SK-N-MC (cell line): ENCODE measurements around the gene ZNF557.

Experiments
- DNase-seq: peaks from one replicate; pipeline ENCODE4 v3.0.0-alpha.2; 2011; ENCODE audit warnings: low read depth, low spot score
- H3K27ac ChIP-seq: fragments of 200-600 bp; sonication (generic); 2 replicates; pipeline ENCODE4 v1.5.1; 2016; ENCODE audit warnings: mixed run types
- H3K36me3 ChIP-seq: fragments of 200-600 bp; sonication (generic); 2 replicates; pipeline ENCODE4 v1.6.1; 2017; ENCODE audit warnings: antibody characterized with exemption, low read length, mixed read lengths; ENCODE audit not compliant: insufficient read depth
- H3K4me3 ChIP-seq: fragments of 200-600 bp; sonication (generic); 2 replicates; pipeline ENCODE4 v1.5.1; 2016
- H3K9ac ChIP-seq: fragments of 200-600 bp; sonication (generic); 2 replicates; pipeline ENCODE4 v1.8.0; 2017; ENCODE audit warnings: mixed run types, mixed read lengths; ENCODE audit not compliant: insufficient read length
- H3K9me3 ChIP-seq: fragments of 200-600 bp; sonication (generic); 2 replicates; pipeline ENCODE4 v1.6.1; 2017; ENCODE audit warnings: low read depth, mild to moderate bottlenecking, antibody characterized with exemption, low read length, moderate library complexity, mixed read lengths
- EZH2 ChIP-seq: fragments of 200-600 bp; sonication (generic); IDR thresholded peaks from one replicate; pipeline ENCODE4 v1.6.1; 2017; ENCODE audit warnings: antibody characterized with exemption
- FOXP2 ChIP-seq: optimal IDR thresholded peaks from 2 replicates; pipeline ENCODE3; 2011; ENCODE audit warnings: mild to moderate bottlenecking, moderate library complexity; ENCODE audit not compliant: insufficient read depth; ENCODE audit errors: extremely low read length, control extremely low read depth
- POLR2AphosphoS5 ChIP-seq: IDR thresholded peaks from 2 replicates; pipeline ENCODE4 v1.6.1; 2012; ENCODE audit warnings: mild to moderate bottlenecking, low read depth, low read length, borderline replicate concordance

The ZNF557 gene

DNA sequence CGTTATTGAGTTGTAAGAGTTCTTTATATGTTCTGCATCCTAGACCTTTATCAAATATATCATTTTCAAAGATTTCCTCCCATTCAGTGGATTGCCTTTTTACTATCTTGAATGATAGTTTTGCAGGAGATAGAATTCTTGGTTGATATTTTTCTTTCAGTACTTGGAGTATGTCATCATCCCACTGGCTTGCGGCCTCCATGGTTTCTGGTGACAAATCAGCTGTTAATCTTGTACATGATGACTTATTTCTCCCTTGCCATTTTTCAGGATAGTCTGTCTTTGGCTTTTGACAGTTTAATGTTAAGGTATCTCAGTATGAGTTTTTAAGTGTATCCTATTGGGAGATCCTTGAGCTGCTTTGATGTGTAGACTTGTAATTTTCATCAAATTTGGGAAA lies 8.5 kb downstream of the ZNF557 start:
- peaks cover 53% of the 10 kb centered on the region for H3K9me3 ChIP-seq
- no peak overlapping the region for H3K4me3 ChIP-seq
- H3K9ac ChIP-seq = no peak overlapping the region
- no peak for TF ChIP-seq POLR2AphosphoS5
- no peak for TF ChIP-seq FOXP2
- TF ChIP-seq EZH2 = no peak
- H3K27ac ChIP-seq = no peak overlapping the region
- DNase-seq = no peak
- peaks cover 98% of the 10 kb centered on the region for H3K36me3 ChIP-seq

DNA sequence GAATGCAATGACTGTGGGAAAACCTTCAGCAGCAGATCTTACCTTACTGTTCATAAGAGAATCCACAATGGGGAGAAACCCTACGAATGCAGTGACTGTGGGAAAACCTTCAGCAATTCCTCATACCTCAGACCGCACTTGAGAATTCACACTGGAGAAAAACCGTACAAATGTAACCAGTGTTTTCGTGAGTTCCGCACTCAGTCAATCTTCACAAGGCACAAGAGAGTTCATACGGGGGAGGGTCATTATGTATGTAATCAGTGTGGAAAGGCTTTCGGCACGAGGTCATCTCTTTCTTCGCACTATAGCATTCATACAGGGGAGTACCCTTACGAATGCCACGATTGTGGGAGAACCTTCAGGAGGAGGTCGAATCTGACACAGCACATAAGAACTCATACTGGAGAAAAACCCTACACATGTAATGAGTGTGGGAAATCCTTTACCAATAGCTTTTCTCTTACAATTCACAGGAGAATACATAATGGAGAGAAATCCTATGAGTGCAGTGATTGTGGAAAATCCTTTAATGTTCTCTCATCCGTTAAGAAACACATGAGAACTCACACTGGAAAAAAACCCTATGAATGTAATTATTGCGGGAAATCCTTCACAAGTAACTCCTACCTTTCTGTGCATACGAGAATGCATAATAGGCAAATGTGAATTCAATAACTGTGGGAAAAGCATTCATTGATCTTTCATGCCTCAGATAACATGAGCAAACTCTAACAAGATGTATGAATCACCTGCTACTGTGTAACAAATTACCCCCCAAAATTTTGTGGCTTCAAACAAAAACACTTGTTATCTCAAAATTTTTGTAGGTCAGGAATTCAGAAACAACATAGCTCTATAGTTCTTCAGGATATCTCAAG lies 13.8 kb downstream of the ZNF557 start:
- peaks cover 62% of the 10 kb centered on the region for H3K9me3 ChIP-seq
- TF ChIP-seq EZH2 = no peak
- no peak for TF ChIP-seq FOXP2
- no peak for TF ChIP-seq POLR2AphosphoS5
- DNase-seq = no peak
- H3K4me3 ChIP-seq = peak overlapping the region; percentile 15; the same call in 1 of the 2 replicates
- H3K9ac ChIP-seq = no peak overlapping the region
- peaks cover 69% of the 10 kb centered on the region for H3K36me3 ChIP-seq
- H3K27ac ChIP-seq = no peak overlapping the region

DNA sequence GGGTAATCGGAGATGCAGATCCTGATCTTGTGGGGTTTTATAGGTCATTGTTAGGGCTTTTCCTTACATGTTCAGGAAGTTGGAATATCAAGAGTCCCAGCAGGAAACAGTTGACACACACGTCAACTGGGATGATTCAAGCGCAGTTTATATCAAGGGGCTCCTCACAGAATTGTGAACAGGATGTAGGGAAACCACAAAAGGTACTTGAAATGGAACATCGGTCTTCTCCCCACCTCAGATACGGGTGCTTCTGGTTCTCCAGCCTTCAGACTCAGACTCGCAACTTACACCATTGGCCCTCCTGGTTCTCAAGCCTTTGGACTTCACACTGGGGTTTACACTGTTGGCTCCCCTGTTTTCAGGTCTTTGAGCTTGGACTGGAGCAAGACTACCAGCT lies 19.5 kb downstream of the ZNF557 start:
- Histone ChIP-seq H3K9ac (no peak overlapping the region), H3K4me3 (no peak overlapping the region), H3K36me3 (peaks cover 12% of the 10 kb centered on the region), H3K9me3 (peaks cover 17% of the 10 kb centered on the region), H3K27ac (no peak overlapping the region)
- no peak for TF ChIP-seq POLR2AphosphoS5
- TF ChIP-seq FOXP2 = no peak
- TF ChIP-seq EZH2 = no peak
- DNase-seq = no peak

DNA sequence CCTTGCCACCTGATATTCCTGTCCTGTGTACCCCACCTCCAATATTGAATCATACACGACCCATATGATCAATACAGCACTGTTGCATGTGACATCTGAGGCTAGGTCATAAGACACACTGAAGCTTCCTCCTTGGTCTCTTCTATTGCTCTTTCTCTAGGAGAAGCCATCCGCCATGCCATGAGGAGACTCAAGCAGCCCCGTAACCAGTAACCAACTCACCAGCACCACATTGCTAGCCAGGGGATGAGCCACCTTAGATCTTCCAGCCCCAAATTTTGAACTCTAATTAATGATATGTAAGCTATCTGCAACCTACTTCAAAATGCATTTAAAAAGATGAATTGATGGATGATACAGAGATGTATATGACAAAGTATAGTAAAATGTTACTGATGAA lies 28.6 kb downstream of the ZNF557 start:
- no peak for DNase-seq
- Histone ChIP-seq H3K36me3 (no peaks in the 10 kb centered on the region), H3K4me3 (peak overlapping the region; percentile 78), H3K27ac (no peak overlapping the region), H3K9ac (no peak overlapping the region), H3K9me3 (no peaks in the 10 kb centered on the region)
- no peak for TF ChIP-seq EZH2
- TF ChIP-seq FOXP2 = no peak
- TF ChIP-seq POLR2AphosphoS5 = no peak

DNA sequence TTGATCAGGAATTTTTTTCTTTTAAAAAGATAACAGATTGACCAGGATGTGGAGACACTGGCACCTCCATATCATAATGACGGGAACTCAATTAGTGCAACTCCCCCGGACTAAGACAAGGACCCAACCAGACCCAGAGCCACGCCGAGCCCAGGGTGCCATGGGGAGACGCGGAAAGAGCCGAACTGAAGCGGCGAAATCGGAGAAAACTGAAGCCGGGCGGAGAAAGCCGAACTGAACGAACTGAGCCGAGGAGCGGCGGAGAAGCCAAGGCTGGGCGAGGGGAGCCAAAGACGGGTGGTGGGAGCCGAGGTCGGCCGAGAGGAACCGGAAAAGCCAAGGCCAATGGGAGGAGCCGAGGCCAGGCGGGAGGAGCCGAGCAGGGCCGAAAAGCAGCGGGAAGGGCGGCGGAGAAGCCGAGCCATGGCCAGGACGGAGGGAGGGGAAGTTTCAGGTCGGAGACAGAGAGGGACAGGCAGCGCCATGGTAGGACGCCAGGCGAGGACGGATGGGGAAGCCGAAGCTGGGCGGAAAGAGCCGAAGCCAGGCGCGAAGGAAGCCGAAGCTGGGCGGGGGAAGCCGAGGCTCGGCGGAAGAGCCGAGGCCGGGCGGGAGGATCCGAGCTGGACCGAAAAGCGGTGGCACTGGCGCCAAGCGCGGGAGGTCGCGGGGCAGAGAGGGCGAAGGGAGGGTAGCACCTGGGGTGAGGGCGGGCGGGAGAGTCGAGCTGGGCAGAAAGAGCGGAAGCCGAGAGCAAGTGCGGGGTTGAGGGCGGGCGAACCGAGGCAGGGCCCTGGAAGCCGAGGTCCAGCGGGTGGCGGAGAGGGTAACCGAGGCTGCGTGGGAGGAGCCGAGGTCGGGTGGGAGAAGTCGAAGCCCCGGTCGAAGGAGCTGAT lies 29.4 kb downstream of the ZNF557 start:
- DNase-seq = no peak
- Histone ChIP-seq H3K36me3 (no peaks in the 10 kb centered on the region), H3K9me3 (no peaks in the 10 kb centered on the region), H3K4me3 (peak overlapping the region; percentile 78), H3K9ac (peak overlapping the region; percentile 88), H3K27ac (peak overlapping the region; percentile 85)
- TF ChIP-seq POLR2AphosphoS5 (peak; percentile 83; the same call in 1 of the 2 replicates), EZH2 (no peak), FOXP2 (peak; percentile 77)

DNA sequence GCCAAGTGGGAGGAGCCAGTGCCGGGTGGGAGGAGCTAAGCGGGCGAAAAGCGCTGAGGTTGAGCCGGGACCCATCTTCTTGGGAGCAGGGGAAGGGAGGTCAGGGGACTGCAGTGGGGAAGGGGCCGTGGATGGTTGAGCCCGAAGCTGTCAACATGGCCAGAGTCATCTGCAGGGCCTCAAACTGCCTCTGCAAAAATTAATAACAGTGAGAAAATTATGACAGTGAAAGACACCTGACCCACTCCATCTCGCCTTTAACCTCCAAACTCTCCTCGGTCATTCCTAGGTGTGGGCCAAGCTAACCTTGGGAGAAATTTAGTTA lies 30.1 kb downstream of the ZNF557 start:
- DNase-seq = no peak
- H3K9ac ChIP-seq = peak overlapping the region; percentile 88
- no peak for TF ChIP-seq FOXP2
- TF ChIP-seq EZH2 = no peak
- no peak for TF ChIP-seq POLR2AphosphoS5
- peak overlapping the region; percentile 85; the same call in 1 of the 2 replicates for H3K27ac ChIP-seq
- no peaks in the 10 kb centered on the region for H3K36me3 ChIP-seq
- H3K4me3 ChIP-seq = peak overlapping the region; percentile 78
- no peaks in the 10 kb centered on the region for H3K9me3 ChIP-seq

DNA sequence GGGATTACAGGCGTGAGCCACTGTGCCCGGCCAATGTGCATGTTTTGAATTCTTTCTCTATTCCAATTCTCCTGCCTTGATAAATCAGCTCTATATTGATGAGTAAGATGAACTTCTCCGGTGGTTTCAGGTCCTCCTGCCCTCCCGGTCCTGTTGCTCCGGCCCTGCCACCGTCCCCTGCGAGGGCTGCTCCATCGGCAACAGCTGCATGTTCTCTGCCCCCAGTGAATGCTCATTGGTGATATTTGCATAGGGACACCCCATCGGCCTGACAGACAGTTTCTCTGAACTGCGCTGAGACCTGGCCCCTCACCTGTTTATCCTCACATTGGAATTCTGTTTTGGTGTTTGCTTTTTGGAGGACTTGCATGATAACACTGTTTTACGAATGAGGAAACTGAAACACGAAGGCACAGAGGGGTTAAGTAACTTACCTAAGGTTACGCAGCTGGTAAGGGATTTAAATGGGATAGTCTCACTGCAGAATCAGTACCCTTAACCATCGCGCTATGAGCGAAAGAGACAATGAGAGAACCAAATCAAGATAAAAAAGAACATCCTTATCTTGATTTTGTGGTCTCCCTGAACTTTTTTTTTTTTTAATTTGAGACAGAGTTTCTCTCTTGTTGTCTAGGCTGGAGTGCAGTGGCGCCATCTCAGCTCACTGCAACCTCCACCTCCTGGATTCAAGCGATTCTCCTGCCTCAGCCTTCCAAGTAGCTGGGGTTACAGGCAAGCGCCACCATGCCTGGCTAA lies 32.2 kb downstream of the ZNF557 start:
- no peaks in the 10 kb centered on the region for H3K36me3 ChIP-seq
- H3K4me3 ChIP-seq = no peak overlapping the region
- no peak for DNase-seq
- H3K9me3 ChIP-seq = no peaks in the 10 kb centered on the region
- H3K9ac ChIP-seq = no peak overlapping the region
- no peak overlapping the region for H3K27ac ChIP-seq
- TF ChIP-seq FOXP2 (no peak), POLR2AphosphoS5 (no peak), EZH2 (no peak)

DNA sequence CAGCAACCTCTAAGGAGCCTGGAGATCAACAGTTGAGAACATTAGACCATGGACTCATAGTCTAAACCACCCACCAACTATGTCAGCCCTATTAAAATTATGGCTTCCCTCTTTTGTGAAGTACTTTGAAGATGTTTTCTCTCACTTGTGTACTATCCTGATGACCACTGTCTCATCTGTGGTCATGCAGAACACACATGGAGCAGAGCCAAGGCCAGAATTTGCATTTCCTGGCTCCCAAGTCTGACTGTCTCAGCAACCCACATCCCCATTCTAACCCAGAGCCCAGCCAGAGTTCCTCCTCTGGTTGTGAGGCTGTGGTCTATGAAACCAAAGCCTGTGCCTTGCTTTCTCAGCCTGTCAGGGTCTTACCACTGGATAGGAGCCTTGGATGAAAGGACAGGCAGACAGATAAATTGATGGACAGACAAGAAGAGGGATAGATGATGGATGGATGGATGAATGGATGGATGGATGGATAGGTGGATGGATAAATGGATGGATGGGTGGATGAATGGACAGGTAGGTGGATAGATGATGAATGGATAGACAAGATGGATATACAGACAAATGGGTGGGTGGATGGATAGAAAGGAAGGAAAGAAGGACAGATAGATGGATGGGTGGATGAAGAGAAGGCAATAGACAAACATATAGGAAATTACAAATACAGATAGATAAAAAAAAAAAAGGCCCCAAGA lies 35.4 kb downstream of the ZNF557 start:
- no peak overlapping the region for H3K9ac ChIP-seq

More for the DNA sequence above, 35.4 kb downstream of the ZNF557 start:
- Histone ChIP-seq H3K4me3 (no peak overlapping the region), H3K27ac (no peak overlapping the region), H3K36me3 (no peaks in the 10 kb centered on the region), H3K9me3 (no peaks in the 10 kb centered on the region)
- TF ChIP-seq POLR2AphosphoS5 = no peak
- no peak for TF ChIP-seq EZH2
- no peak for TF ChIP-seq FOXP2
- DNase-seq = no peak
